K562 (cell line): Measurements from ENCODE around the gene KAZN. TPM values are rescaled to one million over a fixed set of nuclear protein-coding genes. Genes with fewer than 3 reads are reported as not detected.
A peak's percentile ranks its signal among the peaks of the same experiment; 100 is the strongest.

Experiments used
- EZH2 ChIP-seq: IDR thresholded peaks from 2 replicates; pipeline ENCODE4 v1.6.1; 2012; ENCODE audit warnings: low read depth, mild to moderate bottlenecking, inconsistent platforms, low read length, borderline replicate concordance
- GTF3C2 ChIP-seq: IDR thresholded peaks from 3 replicates; pipeline ENCODE4 v1.6.1; 2011; ENCODE audit warnings: borderline replicate concordance, mild to moderate bottlenecking, moderate library complexity; ENCODE audit not compliant: insufficient read length; ENCODE audit errors: extremely low read depth
- HMG20B ChIP-seq: fragments of 250-450 bp; sonication (Bioruptor Pico); IDR thresholded peaks from 2 replicates; pipeline ENCODE4 v1.5.0; 2021; ENCODE audit warnings: mild to moderate bottlenecking
- MEIS2 ChIP-seq: fragments of 450-650 bp; IDR thresholded peaks from 2 replicates; pipeline ENCODE4 v1.6.1; 2014; ENCODE audit warnings: mild to moderate bottlenecking; ENCODE audit not compliant: partially characterized antibody
- PHF8 ChIP-seq: fragments of 200-600 bp; sonication (generic); IDR thresholded peaks from 2 replicates; pipeline ENCODE4 v1.6.1; 2012; ENCODE audit warnings: mixed run types, mild to moderate bottlenecking, inconsistent platforms, low read length, moderate library complexity, borderline replicate concordance
- PPARD ChIP-seq: fragments of 250-450 bp; sonication (Bioruptor Pico); IDR thresholded peaks from 2 replicates; pipeline ENCODE4 v1.8.0; 2022; ENCODE audit warnings: inconsistent platforms, mild to moderate bottlenecking, moderate library complexity
- RBM15 ChIP-seq: fragments of 200-400 bp; formaldehyde crosslinking; IDR thresholded peaks from 2 replicates; pipeline ENCODE4 v1.6.1; 2018; ENCODE audit warnings: mild to moderate bottlenecking, low read length, moderate library complexity; ENCODE audit not compliant: insufficient read depth
- TCF7 ChIP-seq: sonication (generic); IDR thresholded peaks from 2 replicates; pipeline ENCODE4 v1.6.1; 2016; ENCODE audit warnings: antibody characterized with exemption, borderline replicate concordance
- TEAD1 ChIP-seq, 2 experiments: fragments of 450-650 bp in 1 of 2; sonication (generic) in 1 of 2; formaldehyde crosslinking; IDR thresholded peaks; 2 replicates each; pipeline versions ENCODE4 v1.4.0 to v1.8.0; 2020 to 2022; ENCODE audit warnings: mild to moderate bottlenecking in 2 of 2, missing genetic modification reagents in 1 of 2
- TSC22D4 ChIP-seq: fragments of 450-650 bp; IDR thresholded peaks from 2 replicates; pipeline ENCODE4 v1.6.1; 2016; ENCODE audit warnings: missing genetic modification characterization, missing biosample characterization, control low read depth
- ZBTB1 ChIP-seq: sonication (generic); formaldehyde crosslinking; IDR thresholded peaks from 2 replicates; pipeline ENCODE4 v1.8.1; 2023; ENCODE audit warnings: missing genetic modification reagents, low read depth, mild to moderate bottlenecking, borderline replicate concordance
- ZNF184 ChIP-seq: sonication (generic); formaldehyde crosslinking; IDR thresholded peaks from 2 replicates; pipeline ENCODE4 v1.5.0; 2020; ENCODE audit warnings: missing genetic modification reagents
- ZNF24 ChIP-seq: fragments of 450-650 bp; IDR thresholded peaks from 2 replicates; pipeline ENCODE4 v1.6.1; 2016
- ZNF324 ChIP-seq: fragments of 250-450 bp; sonication (Bioruptor Pico); IDR thresholded peaks from 2 replicates; pipeline ENCODE4 v1.4.0; 2020; ENCODE audit warnings: mild to moderate bottlenecking
- ZNF41 ChIP-seq: fragments of 250-450 bp; sonication (Bioruptor Pico); conservative IDR thresholded peaks from 2 replicates; pipeline ENCODE4 v1.4.0; 2020; ENCODE audit warnings: mild to moderate bottlenecking
- ZNF512 ChIP-seq: IDR thresholded peaks from 2 replicates; pipeline ENCODE4 v1.6.1; 2016; ENCODE audit warnings: missing genetic modification characterization, missing compliant biosample characterization
- ZNF696 ChIP-seq: fragments of 250-450 bp; sonication (Bioruptor Pico); conservative IDR thresholded peaks from 2 replicates; pipeline ENCODE4 v1.4.0; 2020; ENCODE audit warnings: mild to moderate bottlenecking, moderate library complexity
- polyA plus RNA-seq, 8 experiments: library from polyadenylated mRNA; depleted of rRNA in 4 of 8; stranded (reverse) in 5 of 8; unstranded in 3 of 8; fragments of >200 nt; fragmentation: Nextera tagmentation in 2 of 8; fragmentation: Illumina TruSeq in 1 of 8; extraction: Ambion mirVana in 2 of 8; extraction: Trizol in 1 of 8; gene quantifications; 2 replicates each; pipeline versions ENCODE4 v1.2.1 to v1.2.3, GENCODE V29; 2011 to 2014; ENCODE audit warnings: inconsistent platforms in 1 of 8, missing spikeins in 1 of 8
- total RNA-seq, 7 experiments: library from RNA; depleted of rRNA in 6 of 7; stranded (reverse); fragments of >200 nt in 6 of 7; fragmentation: Illumina TruSeq in 2 of 7; extraction: Trizol in 2 of 7; gene quantifications; 2 replicates each; pipeline versions ENCODE4 v1.2.1 to v1.2.3, GENCODE V29; 2011 to 2021; ENCODE audit warnings: low replicate concordance in 1 of 7

KAZN gene
- total and polyA plus RNA-seq, 9 of the 15 experiments (the other 6 are each of a cell fraction or from before 2014, with no cell fraction given): 2.1 to 21.6 (median 5.4) TPM

- TF ChIP-seq ZNF512: no peak
- peak; percentile 24; the same call in 1 of the 2 replicates for TF ChIP-seq PHF8
- TF ChIP-seq PPARD (CRISPR knock-in tag): no peak
- TF ChIP-seq ZNF696 (CRISPR knock-in tag): no peak
- TF ChIP-seq GTF3C2: no peak
- TF ChIP-seq MEIS2: no peak
- TF ChIP-seq RBM15: no peak
- no peak for TF ChIP-seq ZNF184 (CRISPR knock-in tag)
- TF ChIP-seq ZNF24: no peak
- no peak for TF ChIP-seq ZNF41 (CRISPR knock-in tag)
- TF ChIP-seq HMG20B (CRISPR knock-in tag): no peak
- no peak for TF ChIP-seq TCF7
- TF ChIP-seq TSC22D4 (tag): no peak
- TF ChIP-seq TEAD1 (CRISPR knock-in tag; IDR thresholded peaks at IDR 0.05): no peak
- no peak for TF ChIP-seq ZBTB1 (CRISPR knock-in tag)
- TF ChIP-seq ZNF324 (CRISPR knock-in tag): no peak
- TF ChIP-seq EZH2: no peak
Observed at GRCh38 chr1:14598007-14598497, 433 bp upstream of the KAZN start (continued).
